ENCODE data around the gene FGF21.

DNA sequence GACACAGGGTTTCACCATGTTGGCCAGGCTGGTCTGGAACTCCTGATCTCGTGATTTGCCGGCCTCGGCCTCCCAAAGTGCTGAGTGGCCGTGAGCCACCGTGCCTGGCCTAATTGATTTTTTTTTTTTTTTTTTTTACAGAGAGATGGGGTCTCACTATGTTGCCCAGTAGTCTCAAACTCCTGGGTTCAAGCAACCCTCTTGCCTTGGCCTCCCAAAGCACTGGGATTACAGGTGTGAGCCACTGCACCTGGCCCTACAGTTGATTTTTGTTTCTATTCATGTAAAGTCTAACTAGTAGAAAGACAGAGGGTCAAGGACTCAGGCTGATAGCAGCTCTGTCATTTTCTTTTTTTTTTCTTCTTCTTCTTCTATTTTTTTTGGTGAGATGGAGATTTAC, 21.8 kb downstream of the FGF21 start:
- TF ChIP-seq GABPA (IDR thresholded peaks at IDR 0.05; ENCODE audit: low read depth) (no peak), POLR2AphosphoS5 (IDR thresholded peaks at IDR 0.05; ENCODE audit: low read depth, low read length) (no peak)

All from SK-N-SH (cell line).